ENCODE results near the gene NDUFB3.
"Not testable (repeated sequence)": the region's sequence is repeated elsewhere in the genome, so short reads cannot be mapped to it uniquely, and the experiment has no call there.

The NDUFB3 gene

GRCh38 chr2:201100497-201100896 lies 28.7 kb downstream of the NDUFB3 start:
- DNase-seq, result no peak

- no peak for DNase-seq
Measured at GRCh38 chr2:201105759-201106158, 34.0 kb downstream of the NDUFB3 start.

- DNase-seq, result no peak
Measured at GRCh38 chr2:201107624-201108023, 35.8 kb downstream of the NDUFB3 start.

GRCh38 chr2:201108341-201108740 lies 36.5 kb downstream of the NDUFB3 start:
- DNase-seq, result no peak

- DNase-seq, result no peak
Measured at GRCh38 chr2:201109186-201109585, 37.4 kb downstream of the NDUFB3 start.

GRCh38 chr2:201110615-201111014 lies 38.8 kb downstream of the NDUFB3 start:
- no peak for DNase-seq

- no peak for DNase-seq
Measured at GRCh38 chr2:201111096-201111495, 39.3 kb downstream of the NDUFB3 start.

- DNase-seq, result no peak
Measured at GRCh38 chr2:201114350-201114749, 42.5 kb downstream of the NDUFB3 start.

- no peak for DNase-seq
Measured at GRCh38 chr2:201114846-201115245, 43.0 kb downstream of the NDUFB3 start.

GRCh38 chr2:201116115-201116958 lies 44.5 kb downstream of the NDUFB3 start, which contains the start of gene CFLAR:
Gene CFLAR, plus strand, starts transcription at chr2:201116164. Its CDS starts 13,702 bp downstream, at chr2:201129866.
- peak; percentile 50 for DNase-seq

- peak; percentile 50 for DNase-seq
Measured at GRCh38 chr2:201116959-201117734, 45.3 kb downstream of the NDUFB3 start.

- DNase-seq, result not testable (repeated sequence)
Measured at GRCh38 chr2:201117735-201118094, 45.9 kb downstream of the NDUFB3 start.

- DNase-seq, result no peak
Measured at GRCh38 chr2:201118121-201118960, 46.5 kb downstream of the NDUFB3 start.

GRCh38 chr2:201118961-201119854 lies 47.4 kb downstream of the NDUFB3 start:
- DNase-seq, result no peak

GRCh38 chr2:201122276-201122675 lies 50.5 kb downstream of the NDUFB3 start:
- DNase-seq, result no peak

GRCh38 chr2:201126308-201127151 lies 54.7 kb downstream of the NDUFB3 start:
- no peak for DNase-seq

GRCh38 chr2:201127152-201127511 lies 55.3 kb downstream of the NDUFB3 start:
- no peak for DNase-seq

- DNase-seq, result no peak
Measured at GRCh38 chr2:201127570-201127969, 55.8 kb downstream of the NDUFB3 start.

- no peak for DNase-seq
Measured at GRCh38 chr2:201128033-201128432, 56.2 kb downstream of the NDUFB3 start.

GRCh38 chr2:201128933-201129505 lies 57.2 kb downstream of the NDUFB3 start:
- no peak for DNase-seq

Data from NCI-H748 treated with DMSO at 0.1 percent for 48 hours (cell line).